ENCODE data around the gene LAMA3.

- TF ChIP-seq POLR2A (IDR thresholded peaks at IDR 0.05; ENCODE audit: low read length) (no peak), GATA1 (IDR thresholded peaks at IDR 0.05; ENCODE audit: low read depth, low read length) (no peak)
Measured at GRCh38 chr18:23859466-23860336, 170.4 kb downstream of the LAMA3 start.

All from erythroblast (primary cell).